PC-3 (cell line): ENCODE results near the gene DLGAP1. TPM values are rescaled to one million over a fixed set of nuclear protein-coding genes. Genes with fewer than 3 reads are reported as not detected.

Experiments used
- ATAC-seq: fragments of 200-7000 bp; cut with Tn5 transposase; 2 replicates; pipeline ENCODE4 v1.9.1; 2020; ENCODE audit warnings: mild to moderate bottlenecking, moderate library complexity
- BruUV-seq: library from RNA; stranded (reverse); fragments of 400-500 nt; replicated peaks from 2 replicates; lab custom pipeline; 2021; lab: Mats Ljungman, UMichigan
- CTCF ChIA-PET: fragments of 300-600 bp; sonication (Branson Sonifier 250); formaldehyde crosslinking; loops from one replicate; lab custom pipeline; 2022; ENCODE audit warnings: antibody characterized with exemption; lab: Charles Lee
- POLR2A ChIA-PET: fragments of 300-600 bp; sonication (Branson Sonifier 250); formaldehyde crosslinking; loops from one replicate; lab custom pipeline; 2022; ENCODE audit warnings: antibody characterized with exemption; ENCODE audit not compliant: unreplicated experiment; lab: Charles Lee
- DNase-seq: peaks from one replicate; pipeline ENCODE4 v3.0.0-alpha.2; 2015
- H2AFZ ChIP-seq: fragments of 300-600 bp; sonication (generic); 2 replicates; pipeline ENCODE4 v1.6.0; 2016; ENCODE audit warnings: antibody characterized with exemption, low read length
- H3F3A ChIP-seq: fragments of 300-600 bp; sonication (generic); one replicate; pipeline ENCODE4 v1.6.0; 2017; ENCODE audit warnings: antibody characterized with exemption, low read length, control low read depth, mild to moderate bottlenecking; ENCODE audit not compliant: unreplicated experiment
- H3K27ac ChIP-seq: fragments of 300-600 bp; sonication (generic); 2 replicates; pipeline ENCODE4 v1.5.1; 2016; ENCODE audit warnings: mild to moderate bottlenecking, low read length
- H3K27me3 ChIP-seq: fragments of 300-600 bp; sonication (generic); 2 replicates; pipeline ENCODE4 v1.6.1; 2016; ENCODE audit warnings: low read length, mixed read lengths
- H3K36me3 ChIP-seq: fragments of 300-600 bp; sonication (generic); 2 replicates; pipeline ENCODE4 v1.6.1; 2016; ENCODE audit warnings: low read depth, mixed run types, low read length, mixed read lengths
- H3K4me1 ChIP-seq: fragments of 300-600 bp; sonication (generic); 2 replicates; pipeline ENCODE4 v1.5.1; 2016; ENCODE audit warnings: low read length; ENCODE audit not compliant: insufficient read depth
- H3K4me2 ChIP-seq: fragments of 300-600 bp; sonication (generic); 2 replicates; pipeline ENCODE4 v1.6.0; 2016; ENCODE audit warnings: low read length
- H3K4me3 ChIP-seq: fragments of 300-600 bp; sonication (generic); 2 replicates; pipeline ENCODE4 v1.5.1; 2016; ENCODE audit warnings: mild to moderate bottlenecking, low read length, mixed read lengths
- H3K79me2 ChIP-seq: fragments of 300-600 bp; sonication (generic); 2 replicates; pipeline ENCODE4 v1.6.1; 2017; ENCODE audit warnings: low read length, mixed read lengths
- H3K9ac ChIP-seq: fragments of 300-600 bp; sonication (generic); 2 replicates; pipeline ENCODE4 v1.6.0; 2016; ENCODE audit warnings: mild to moderate bottlenecking, low read length
- H3K9me2 ChIP-seq: fragments of 300-600 bp; sonication (generic); replicated peaks from 2 replicates; pipeline ENCODE4 v1.6.1; 2016; ENCODE audit warnings: mixed run types, low read length, mixed read lengths
- H3K9me3 ChIP-seq: fragments of 300-600 bp; sonication (generic); 2 replicates; pipeline ENCODE4 v1.6.1; 2016; ENCODE audit warnings: low read length, mixed read lengths
- H4K20me1 ChIP-seq: fragments of 300-600 bp; sonication (generic); 2 replicates; pipeline ENCODE4 v1.6.1; 2016; ENCODE audit warnings: low read length, mixed read lengths
- CTCF ChIP-seq: fragments of 300-600 bp; sonication (generic); conservative IDR thresholded peaks from 2 replicates; pipeline ENCODE4 v1.5.1; 2017; ENCODE audit warnings: antibody characterized with exemption, low read depth, mild to moderate bottlenecking, low read length
- EZH2 ChIP-seq: fragments of 300-600 bp; sonication (generic); IDR thresholded peaks from one replicate; pipeline ENCODE4 v1.6.1; 2017; ENCODE audit warnings: antibody characterized with exemption, mild to moderate bottlenecking, low read length; ENCODE audit not compliant: unreplicated experiment
- EZH2phosphoT487 ChIP-seq: fragments of 300-600 bp; sonication (generic); IDR thresholded peaks from 2 replicates; pipeline ENCODE4 v1.6.1; 2018; ENCODE audit warnings: mild to moderate bottlenecking, antibody characterized with exemption, low read length, borderline replicate concordance
- intact Hi-C: fragments of 100-400 bp; cut with micrococcal nuclease; formaldehyde crosslinking; loops from 2 replicates; pipeline ENCODE4 v1.9.0; 2023
- total RNA-seq: library from RNA; depleted of rRNA; stranded (reverse); fragments of >200 nt; gene quantifications from 2 replicates; pipeline ENCODE4 v1.2.3, GENCODE V29; 2014

Gene DLGAP1
- total RNA-seq, 1 experiment from 2014 or later: not detected

GRCh38 chr18:3875961-3876360 is 579.1 kb downstream of the DLGAP1 start:
- Histone ChIP-seq H3K27me3 (peaks cover 71% of the 10 kb centered on the region), H3K4me3 (no peak overlapping the region), H3K4me2 (no peak overlapping the region), H3K9ac (no peak overlapping the region), H3K36me3 (no peaks in the 10 kb centered on the region), H3K27ac (no peak overlapping the region), H4K20me1 (no peaks in the 10 kb centered on the region), H3K9me2 (no peaks in the 10 kb centered on the region), H3K9me3 (no peaks in the 10 kb centered on the region), H3F3A (no peaks in the 10 kb centered on the region), H2AFZ (no peak overlapping the region), H3K4me1 (no peaks in the 10 kb centered on the region), H3K79me2 (no peaks in the 10 kb centered on the region)
- POLR2A ChIA-PET: interaction anchor here (0.5 kb wide), 1 partner anchor 103 kb away, joined by 4 read pairs; no protein-coding TSS in a partner anchor
- CTCF ChIA-PET: no interaction called here
- intact Hi-C loops: no loop called here
- no peak for DNase-seq
- no TSS peak for BruUV-seq
- no peak for ATAC-seq
- TF ChIP-seq CTCF (no peak), EZH2 (no peak), EZH2phosphoT487 (no peak)

- no peak overlapping the region for H2AFZ ChIP-seq
- DNase-seq: no peak
- H4K20me1 ChIP-seq: no peaks in the 10 kb centered on the region
- intact Hi-C loops: no loop called here
- ChIA-PET CTCF (no interaction called here), POLR2A (no interaction called here)
- H3F3A ChIP-seq: no peaks in the 10 kb centered on the region
- peaks cover 72% of the 10 kb centered on the region for H3K27me3 ChIP-seq
- no peak overlapping the region for H3K4me3 ChIP-seq
- no peaks in the 10 kb centered on the region for H3K36me3 ChIP-seq
- H3K79me2 ChIP-seq: no peaks in the 10 kb centered on the region
- H3K4me2 ChIP-seq: no peak overlapping the region
- BruUV-seq: no TSS peak
- H3K27ac ChIP-seq: no peak overlapping the region
- no peaks in the 10 kb centered on the region for H3K4me1 ChIP-seq
- ATAC-seq: no peak
- H3K9me2 ChIP-seq: no peaks in the 10 kb centered on the region
- no peak overlapping the region for H3K9ac ChIP-seq
- H3K9me3 ChIP-seq: no peaks in the 10 kb centered on the region
- no peak for TF ChIP-seq CTCF
Measured at GRCh38 chr18:3875376-3875775, 579.7 kb downstream of the DLGAP1 start.

GRCh38 chr18:3874581-3874980 is 580.5 kb downstream of the DLGAP1 start:
- Histone ChIP-seq H3K9me2 (no peaks in the 10 kb centered on the region), H3K27ac (no peak overlapping the region), H3K9me3 (no peaks in the 10 kb centered on the region), H3K4me2 (no peak overlapping the region), H3K36me3 (no peaks in the 10 kb centered on the region), H3F3A (no peaks in the 10 kb centered on the region), H2AFZ (no peak overlapping the region), H4K20me1 (no peaks in the 10 kb centered on the region), H3K4me3 (no peak overlapping the region), H3K9ac (no peak overlapping the region), H3K79me2 (no peaks in the 10 kb centered on the region), H3K4me1 (no peaks in the 10 kb centered on the region), H3K27me3 (peaks cover 72% of the 10 kb centered on the region)
- POLR2A ChIA-PET: no interaction called here
- BruUV-seq: no TSS peak
- intact Hi-C loops: no loop called here
- CTCF ChIA-PET: no interaction called here
- no peak for DNase-seq
- TF ChIP-seq EZH2phosphoT487 (no peak), CTCF (no peak), EZH2 (no peak)
- ATAC-seq: no peak
